K562 (cell line): ENCODE measurements around the gene ARMC12.

Experiments
- E2F8 ChIP-seq: fragments of 450-650 bp; IDR thresholded peaks from 2 replicates; pipeline ENCODE4 v1.7.1; 2018; ENCODE audit warnings: mild to moderate bottlenecking, low read depth; ENCODE audit not compliant: partially characterized antibody
- PHB2 ChIP-seq: fragments of 450-650 bp; IDR thresholded peaks from 2 replicates; pipeline ENCODE4 v1.6.1; 2017; ENCODE audit warnings: low read depth
- POLR2AphosphoS5 ChIP-seq: IDR thresholded peaks from 2 replicates; pipeline ENCODE4 v1.6.1; 2011; ENCODE audit warnings: mild to moderate bottlenecking, low read depth, low read length, moderate library complexity; ENCODE audit not compliant: control insufficient read depth, insufficient read depth

GRCh38 chr6:35751594-35751993 lies 14.8 kb downstream of the ARMC12 start:
- TF ChIP-seq E2F8 (no peak), PHB2 (no peak), POLR2AphosphoS5 (no peak)
